Keratinocyte (primary cell): ENCODE results near the gene MAP2K5. TPM values are rescaled to one million over a fixed set of nuclear protein-coding genes. Genes with fewer than 3 reads are reported as not detected.

Source experiments
- DNase-seq: peaks from one replicate; pipeline ENCODE4 v3.0.0-alpha.2; 2011; ENCODE audit warnings: low read depth, missing footprints, low spot score
- FAIRE-seq: peaks from 2 replicates; lab custom pipeline; 2011; peaks lifted over from hg19 to GRCh38; lab: Jason Lieb, UNC
- H2AFZ ChIP-seq: 2 replicates; pipeline ENCODE4 v1.6.0; 2012; ENCODE audit warnings: low read length, control low read depth, inconsistent platforms; ENCODE audit not compliant: control insufficient read depth
- H3K27ac ChIP-seq: 2 replicates; pipeline ENCODE4 v1.5.1; 2011; ENCODE audit warnings: low read length; ENCODE audit not compliant: control insufficient read depth, insufficient read depth
- H3K27me3 ChIP-seq: 3 replicates; pipeline ENCODE4 v1.6.0; 2011; ENCODE audit warnings: low read length; ENCODE audit not compliant: control insufficient read depth, insufficient read depth; ENCODE audit errors: extremely low read depth
- H3K36me3 ChIP-seq, 2 experiments: 2 replicates in 1 of 2; 3 replicates in 1 of 2; pipeline ENCODE4 v1.5.1; 2011; ENCODE audit warnings: low read length in 2 of 2, mild to moderate bottlenecking in 1 of 2; ENCODE audit not compliant: control insufficient read depth in 2 of 2, insufficient read depth in 2 of 2; ENCODE audit errors: extremely low read depth in 1 of 2
- H3K4me1 ChIP-seq: 3 replicates; pipeline ENCODE4 v1.5.1; 2011; ENCODE audit warnings: low read length; ENCODE audit not compliant: control insufficient read depth, insufficient read depth; ENCODE audit errors: extremely low read depth
- H3K4me2 ChIP-seq: 3 replicates; pipeline ENCODE4 v1.6.0; 2011; ENCODE audit warnings: low read depth, low read length; ENCODE audit not compliant: control insufficient read depth, insufficient read depth; ENCODE audit errors: extremely low read depth
- H3K4me3 ChIP-seq, 3 experiments: fragments of 200-600 bp in 1 of 3; sonication (generic) in 1 of 3; 2 replicates in 2 of 3; 3 replicates in 1 of 3; pipeline ENCODE4 v1.5.1; 2011 to 2016; ENCODE audit warnings: low read length in 3 of 3, mild to moderate bottlenecking in 3 of 3, control low read depth in 2 of 3, inconsistent platforms in 1 of 3, low read depth in 1 of 3, mixed read lengths in 1 of 3, mixed run types in 1 of 3, moderate library complexity in 1 of 3; ENCODE audit not compliant: control insufficient read depth in 2 of 3, insufficient read depth in 2 of 3; ENCODE audit errors: extremely low read depth in 1 of 3
- H3K79me2 ChIP-seq: 2 replicates; pipeline ENCODE4 v1.6.0; 2012; ENCODE audit warnings: low read length; ENCODE audit not compliant: control insufficient read depth, insufficient read depth
- H3K9ac ChIP-seq: 3 replicates; pipeline ENCODE4 v1.6.0; 2011; ENCODE audit warnings: low read length; ENCODE audit not compliant: control insufficient read depth, insufficient read depth; ENCODE audit errors: extremely low read depth
- H3K9me1 ChIP-seq: 3 replicates; pipeline ENCODE4 v1.6.0; 2011; ENCODE audit warnings: low read length; ENCODE audit not compliant: control insufficient read depth, insufficient read depth; ENCODE audit errors: extremely low read depth
- H3K9me3 ChIP-seq: 2 replicates; pipeline ENCODE4 v1.5.1; 2012; ENCODE audit warnings: low read depth, low read length; ENCODE audit not compliant: control insufficient read depth
- H4K20me1 ChIP-seq: 3 replicates; pipeline ENCODE4 v1.6.0; 2011; ENCODE audit warnings: low read length; ENCODE audit not compliant: control insufficient read depth, insufficient read depth; ENCODE audit errors: extremely low read depth
- CTCF ChIP-seq, 3 experiments: IDR thresholded peaks in 1 of 3; conservative IDR thresholded peaks in 1 of 3; optimal IDR thresholded peaks in 1 of 3; 2 replicates in 2 of 3; 3 replicates in 1 of 3; pipeline versions ENCODE3 to v1.5.1; 2011; ENCODE audit warnings: low read length in 3 of 3, mild to moderate bottlenecking in 3 of 3, moderate library complexity in 2 of 3, control low read depth in 1 of 3, inconsistent platforms in 1 of 3; ENCODE audit not compliant: insufficient read depth in 2 of 3; ENCODE audit errors: extremely low read depth in 1 of 3
- EZH2 ChIP-seq: IDR thresholded peaks from one replicate; pipeline ENCODE4 v1.6.1; 2012; ENCODE audit warnings: inconsistent platforms, mild to moderate bottlenecking, low read length, moderate library complexity
- dilution Hi-C: fragments of 300-500 bp; cut with MboI; formaldehyde crosslinking; loops from one replicate; pipeline ENCODE4 v1.7.0; 2020; ENCODE audit warnings: low sequenced_read_pairs; ENCODE audit not compliant: extremely low pct_ligation_motif_present
- polyA plus RNA-seq, 5 experiments: library from polyadenylated mRNA; depleted of rRNA in 3 of 5; stranded (reverse) in 3 of 5; stranded (forward) in 1 of 5; unstranded in 1 of 5; fragments of >200 nt; gene quantifications; 1 replicate in 1 of 5; 2 replicates in 3 of 5; 3 replicates in 1 of 5; pipeline versions ENCODE4 v1.2.1 to v1.2.3, GENCODE V29; 2011 to 2012; ENCODE audit warnings: missing spikeins in 2 of 5, low read depth in 1 of 5, low replicate concordance in 1 of 5

Gene MAP2K5
- polyA plus RNA-seq, 1 donor (not counting 4 experiments of a cell fraction or from before 2014, with no cell fraction given) = 3.6 TPM

- Histone ChIP-seq H3K27ac (no peak overlapping the region), H3K4me3 (no peak overlapping the region), H3K9me1 (no peaks in the 10 kb centered on the region), H3K79me2 (no peaks in the 10 kb centered on the region), H4K20me1 (no peaks in the 10 kb centered on the region), H3K9ac (no peak overlapping the region), H2AFZ (no peak overlapping the region), H3K36me3 (no peaks in the 10 kb centered on the region), H3K27me3 (no peaks in the 10 kb centered on the region), H3K9me3 (no peaks in the 10 kb centered on the region), H3K4me1 (no peaks in the 10 kb centered on the region), H3K4me2 (no peak overlapping the region)
- FAIRE-seq (no peak), DNase-seq (no peak)
- TF ChIP-seq EZH2 = no peak
- TF ChIP-seq CTCF (optimal IDR thresholded peaks at IDR 0.05 in 1 of 3, IDR thresholded peaks at IDR 0.05 in 1 of 3, conservative IDR thresholded peaks at IDR 0.05 in 1 of 3; ENCODE audit: extremely low read depth in 1 of 3, insufficient read depth in 2 of 3, low read length in 3 of 3) = no peak
- dilution Hi-C loops = no loop called here
These were observed 37.5 kb downstream of the MAP2K5 start for GRCh38 chr15:67579967-67580366.

GRCh38 chr15:67584157-67584556 lies 41.7 kb downstream of the MAP2K5 start:
- Histone ChIP-seq H3K36me3 (peaks cover 0 to 4% of the 10 kb centered on the region in 2 experiments), H3K27me3 (no peaks in the 10 kb centered on the region), H3K4me2 (no peak overlapping the region), H3K4me3 (no peak overlapping the region), H3K9ac (no peak overlapping the region), H3K27ac (no peak overlapping the region), H3K9me3 (no peaks in the 10 kb centered on the region), H3K9me1 (no peaks in the 10 kb centered on the region), H3K79me2 (no peaks in the 10 kb centered on the region), H4K20me1 (no peaks in the 10 kb centered on the region), H3K4me1 (no peaks in the 10 kb centered on the region), H2AFZ (no peak overlapping the region)
- no peak for FAIRE-seq
- dilution Hi-C loops = no loop called here
- TF ChIP-seq EZH2 = no peak
- no peak for TF ChIP-seq CTCF (optimal IDR thresholded peaks at IDR 0.05 in 1 of 3, IDR thresholded peaks at IDR 0.05 in 1 of 3, conservative IDR thresholded peaks at IDR 0.05 in 1 of 3; ENCODE audit: extremely low read depth in 1 of 3, insufficient read depth in 2 of 3, low read length in 3 of 3)
- no peak for DNase-seq
